K562 (cell line): ENCODE data around the gene LMNB1.

ENCODE experiments used
- EZH2 ChIP-seq: IDR thresholded peaks from 2 replicates; pipeline ENCODE4 v1.6.1; 2012; ENCODE audit warnings: low read depth, mild to moderate bottlenecking, inconsistent platforms, low read length, borderline replicate concordance
- FOXM1 ChIP-seq, 2 experiments: fragments of 450-650 bp in 1 of 2; sonication (generic) in 1 of 2; formaldehyde crosslinking in 1 of 2; IDR thresholded peaks; 2 replicates each; pipeline versions ENCODE4 v1.6.1 to v1.9.0; 2017 to 2022; ENCODE audit warnings: low read depth in 2 of 2, mild to moderate bottlenecking in 2 of 2, missing genetic modification reagents in 1 of 2, moderate library complexity in 1 of 2
- HOXB6 ChIP-seq: fragments of 250-450 bp; sonication (Bioruptor Pico); IDR thresholded peaks from 2 replicates; pipeline ENCODE4 v1.5.1; 2022; ENCODE audit warnings: mild to moderate bottlenecking, borderline replicate concordance
- ILF3 ChIP-seq: fragments of 450-650 bp; IDR thresholded peaks from 2 replicates; pipeline ENCODE4 v1.6.1; 2018; ENCODE audit warnings: antibody characterized with exemption, mild to moderate bottlenecking, moderate library complexity, borderline replicate concordance
- MAX ChIP-seq: sonication (generic); formaldehyde crosslinking; IDR thresholded peaks from 2 replicates; pipeline ENCODE4 v1.9.0; 2022; ENCODE audit warnings: mild to moderate bottlenecking, missing genetic modification reagents
- PATZ1 ChIP-seq: fragments of 250-450 bp; sonication (Bioruptor Pico); IDR thresholded peaks from 2 replicates; pipeline ENCODE4 v1.5.0; 2020; ENCODE audit warnings: mild to moderate bottlenecking, borderline replicate concordance
- PHF21A ChIP-seq: fragments of 450-650 bp; IDR thresholded peaks from 2 replicates; pipeline ENCODE4 v1.6.1; 2017; ENCODE audit warnings: low read depth, borderline replicate concordance
- YY1 ChIP-seq, 3 experiments: IDR thresholded peaks; 2 replicates each; pipeline ENCODE4 v1.6.1; 2011; ENCODE audit warnings: low read length in 2 of 3, mild to moderate bottlenecking in 2 of 3, moderate library complexity in 2 of 3, borderline replicate concordance in 1 of 3, control low read depth in 1 of 3, low read depth in 1 of 3; ENCODE audit not compliant: insufficient read depth in 3 of 3, insufficient replicate concordance in 2 of 3, control insufficient read depth in 1 of 3, insufficient read length in 1 of 3; ENCODE audit errors: extremely low read depth in 1 of 3
- ZNF121 ChIP-seq: sonication (generic); formaldehyde crosslinking; conservative IDR thresholded peaks from 2 replicates; pipeline ENCODE4 v1.8.0; 2022; ENCODE audit warnings: missing genetic modification reagents
- ZNF592 ChIP-seq: fragments of 450-650 bp; IDR thresholded peaks from 2 replicates; pipeline ENCODE4 v1.6.1; 2017; ENCODE audit warnings: antibody characterized with exemption, mild to moderate bottlenecking

- TF ChIP-seq MAX (CRISPR knock-in tag), result no peak
- TF ChIP-seq HOXB6 (CRISPR knock-in tag), result no peak
- no peak for TF ChIP-seq ILF3
- TF ChIP-seq ZNF121 (CRISPR knock-in tag), result no peak
- no peak for TF ChIP-seq PATZ1 (CRISPR knock-in tag)
- no peak for TF ChIP-seq PHF21A
- no peak for TF ChIP-seq FOXM1 (IDR thresholded peaks at IDR 0.05; ENCODE audit: low read depth)
- TF ChIP-seq FOXM1 (CRISPR knock-in tag; IDR thresholded peaks at IDR 0.05; ENCODE audit: low read depth), result no peak
- TF ChIP-seq YY1 (IDR thresholded peaks at IDR 0.05; ENCODE audit: borderline replicate concordance in 1 of 3, control insufficient read depth in 1 of 3, extremely low read depth in 1 of 3, insufficient read depth in 3 of 3, insufficient read length in 1 of 3, insufficient replicate concordance in 2 of 3, low read depth in 1 of 3, low read length in 2 of 3), result no peak
- no peak for TF ChIP-seq ZNF592
- TF ChIP-seq EZH2, result no peak
These were observed 75.2 kb downstream of the LMNB1 start for GRCh38 chr5:126852091-126852571.
